ENCODE results near the gene NRF1.

DNA sequence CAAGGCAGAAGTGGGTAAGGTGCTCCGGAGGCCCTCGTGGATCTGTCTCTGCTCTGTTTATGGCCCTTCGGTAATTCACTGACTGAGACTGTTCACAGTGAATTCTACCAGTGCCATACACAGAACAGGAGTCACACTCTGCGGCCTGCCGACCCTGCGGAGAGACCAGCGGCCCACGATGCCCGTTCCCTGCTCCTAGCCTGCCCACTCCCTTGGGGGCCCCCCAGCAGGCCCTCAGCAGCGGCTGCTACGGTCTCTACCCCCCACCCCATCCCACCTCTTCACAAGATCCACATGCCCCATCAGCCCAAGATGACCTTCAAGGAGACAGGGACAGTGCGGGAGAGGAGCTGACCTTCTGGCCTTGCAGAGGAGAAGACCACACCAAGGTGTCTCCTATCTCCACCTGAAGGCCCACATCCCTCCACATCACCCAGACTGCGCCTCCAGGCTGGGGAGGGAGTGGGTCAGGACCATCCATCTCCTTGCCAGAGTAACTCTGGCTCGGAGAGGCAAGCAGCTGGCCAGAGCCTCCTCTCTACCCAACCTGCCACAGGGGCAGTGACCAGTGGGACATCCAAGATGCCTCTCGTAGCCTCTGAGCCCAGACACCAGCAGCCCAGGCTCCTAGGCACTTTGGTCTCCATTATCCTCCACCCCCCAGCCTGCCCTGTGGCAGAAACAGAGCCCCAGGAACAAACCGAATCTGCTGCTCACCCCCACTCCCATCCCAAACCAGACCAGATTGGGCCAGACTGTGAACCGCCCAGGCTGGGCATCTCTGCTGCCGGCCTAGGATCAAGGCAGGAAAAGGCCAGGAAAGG lies 163.6 kb downstream of the NRF1 start:
- TF ChIP-seq, protein P1, sequence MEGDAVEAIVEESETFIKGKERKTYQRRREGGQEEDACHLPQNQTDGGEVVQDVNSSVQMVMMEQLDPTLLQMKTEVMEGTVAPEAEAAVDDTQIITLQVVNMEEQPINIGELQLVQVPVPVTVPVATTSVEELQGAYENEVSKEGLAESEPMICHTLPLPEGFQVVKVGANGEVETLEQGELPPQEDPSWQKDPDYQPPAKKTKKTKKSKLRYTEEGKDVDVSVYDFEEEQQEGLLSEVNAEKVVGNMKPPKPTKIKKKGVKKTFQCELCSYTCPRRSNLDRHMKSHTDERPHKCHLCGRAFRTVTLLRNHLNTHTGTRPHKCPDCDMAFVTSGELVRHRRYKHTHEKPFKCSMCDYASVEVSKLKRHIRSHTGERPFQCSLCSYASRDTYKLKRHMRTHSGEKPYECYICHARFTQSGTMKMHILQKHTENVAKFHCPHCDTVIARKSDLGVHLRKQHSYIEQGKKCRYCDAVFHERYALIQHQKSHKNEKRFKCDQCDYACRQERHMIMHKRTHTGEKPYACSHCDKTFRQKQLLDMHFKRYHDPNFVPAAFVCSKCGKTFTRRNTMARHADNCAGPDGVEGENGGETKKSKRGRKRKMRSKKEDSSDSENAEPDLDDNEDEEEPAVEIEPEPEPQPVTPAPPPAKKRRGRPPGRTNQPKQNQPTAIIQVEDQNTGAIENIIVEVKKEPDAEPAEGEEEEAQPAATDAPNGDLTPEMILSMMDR (conservative IDR thresholded peaks at IDR 0.05; ENCODE audit: low read depth, low read length), result no peak
- TF ChIP-seq EZH2 (IDR thresholded peaks at IDR 0.05; ENCODE audit: low read length, unreplicated experiment) (no peak), EZH2phosphoT487 (IDR thresholded peaks at IDR 0.05; ENCODE audit: borderline replicate concordance, low read length) (no peak)
